BJ (cell line): ENCODE data around the gene XPO1. TPM values are rescaled to one million over a fixed set of nuclear protein-coding genes. Genes with fewer than 3 reads are reported as not detected.

ENCODE experiments used
- CTCF ChIA-PET: fragments of 350-600 bp; formaldehyde crosslinking; extraction: SDS; loops from one replicate; lab custom pipeline; 2021; ENCODE audit warnings: antibody characterized with exemption, inconsistent platforms; lab: Yijun Ruan, JAX
- POLR2A ChIA-PET: fragments of 300-600 bp; sonication (Branson Sonifier 250); formaldehyde crosslinking; extraction: SDS; loops from one replicate; lab custom pipeline; 2021; ENCODE audit warnings: antibody characterized with exemption; lab: Charles Lee
- DNase-seq: peaks from one replicate; pipeline ENCODE4 v3.0.0-alpha.2; 2011; ENCODE audit warnings: low read depth
- H3K27me3 ChIP-seq: 2 replicates; pipeline ENCODE4 v1.6.0; 2011; ENCODE audit warnings: low read length; ENCODE audit not compliant: control insufficient read depth, insufficient read depth
- H3K36me3 ChIP-seq: 2 replicates; pipeline ENCODE4 v1.5.1; 2011; ENCODE audit warnings: low read length; ENCODE audit not compliant: control insufficient read depth, insufficient read depth
- H3K4me3 ChIP-seq: 2 replicates; pipeline ENCODE4 v1.5.1; 2011; ENCODE audit warnings: low read depth, mild to moderate bottlenecking, control low read depth, low read length
- CTCF ChIP-seq: IDR thresholded peaks from 2 replicates; pipeline ENCODE4 v1.5.1; 2011; ENCODE audit warnings: low read depth, mild to moderate bottlenecking, control low read depth, inconsistent platforms, low read length, moderate library complexity; ENCODE audit not compliant: insufficient read depth
- polyA plus RNA-seq: library from polyadenylated mRNA; depleted of rRNA; stranded (reverse); fragments of >200 nt; gene quantifications from 2 replicates; pipeline ENCODE4 v1.2.3, GENCODE V29; 2011

The XPO1 gene
- polyA plus RNA-seq, 1 experiment = 39.1 TPM

- ChIA-PET CTCF (no interaction called here), POLR2A (no interaction called here)
- no peak overlapping the region for H3K4me3 ChIP-seq
- no peaks in the 10 kb centered on the region for H3K36me3 ChIP-seq
- DNase-seq = no peak
- no peaks in the 10 kb centered on the region for H3K27me3 ChIP-seq
- TF ChIP-seq CTCF = no peak
Observed at GRCh38 chr2:61581716-61582115, 43.6 kb upstream of the XPO1 start.

GRCh38 chr2:61575447-61575859 lies 37.3 kb upstream of the XPO1 start:
- POLR2A ChIA-PET = no interaction called here
- CTCF ChIA-PET = no interaction called here

GRCh38 chr2:61566566-61566965 lies 28.4 kb upstream of the XPO1 start:
- TF ChIP-seq CTCF = no peak
- Histone ChIP-seq H3K36me3 (no peaks in the 10 kb centered on the region), H3K4me3 (no peak overlapping the region), H3K27me3 (no peaks in the 10 kb centered on the region)
- no peak for DNase-seq
- POLR2A ChIA-PET = no interaction called here
- CTCF ChIA-PET = no interaction called here

More at GRCh38 chr2:61575447-61575859, 37.3 kb upstream of the XPO1 start:
- TF ChIP-seq CTCF = no peak
- Histone ChIP-seq H3K36me3 (no peaks in the 10 kb centered on the region), H3K27me3 (no peaks in the 10 kb centered on the region), H3K4me3 (no peak overlapping the region)
- no peak for DNase-seq

GRCh38 chr2:61562615-61563014 lies 24.5 kb upstream of the XPO1 start:
- H3K4me3 ChIP-seq = no peak overlapping the region
- no peak for TF ChIP-seq CTCF
- ChIA-PET POLR2A (no interaction called here), CTCF (no interaction called here)
- H3K27me3 ChIP-seq = no peaks in the 10 kb centered on the region
- DNase-seq = no peak
- H3K36me3 ChIP-seq = no peaks in the 10 kb centered on the region

- DNase-seq = no peak
- Histone ChIP-seq H3K4me3 (no peak overlapping the region), H3K27me3 (no peaks in the 10 kb centered on the region), H3K36me3 (no peaks in the 10 kb centered on the region)
- ChIA-PET CTCF (no interaction called here), POLR2A (no interaction called here)
- no peak for TF ChIP-seq CTCF
Observed at GRCh38 chr2:61558160-61558559, 20.0 kb upstream of the XPO1 start.
